ENCODE measurements around the gene DPP9. TPM values are rescaled to one million over a fixed set of nuclear protein-coding genes. Genes with fewer than 3 reads are reported as not detected.
"Not testable (repeated sequence)": the region's sequence is repeated elsewhere in the genome, so short reads cannot be mapped to it uniquely, and the experiment has no call there.

Gene DPP9
- total and polyA plus RNA-seq, 2 of the 4 experiments (the other 2 are of a cell fraction): 12.4 to 33.0 TPM

GRCh38 chr19:4745175-4745574 lies 21.5 kb upstream of the DPP9 start:
- H2AFZ ChIP-seq (replicated peaks; ENCODE audit: low read length, poor library complexity); H3K56ac ChIP-seq (ENCODE audit: extremely low read depth, insufficient read depth, low read length); H3K79me1 ChIP-seq (ENCODE audit: low read depth in 1 of 2, low read length in 2 of 2); H3K18ac ChIP-seq (ENCODE audit: low read depth, low read length); H3K9ac ChIP-seq (ENCODE audit: low read depth, low read length); H2AK9ac ChIP-seq (replicated peaks; ENCODE audit: low read depth, low read length, poor library complexity); H3K4me1 ChIP-seq (ENCODE audit: control insufficient read depth, insufficient read depth, low read length); H3K4ac ChIP-seq (ENCODE audit: low read depth, low read length); H4K8ac ChIP-seq (ENCODE audit: low read depth in 2 of 2, low read length in 2 of 2); H3K4me2 ChIP-seq (ENCODE audit: low read depth, low read length); intact Hi-C loops (cut with micrococcal nuclease); H3K23ac ChIP-seq (ENCODE audit: low read depth, low read length); H2BK120ac ChIP-seq (ENCODE audit: low read depth, low read length); H2BK5ac ChIP-seq (ENCODE audit: low read depth, low read length, poor library complexity, severe bottlenecking); H3K36me3 ChIP-seq (ENCODE audit: control insufficient read depth, insufficient read depth, low read length); CTCF ChIA-PET; H3K27ac ChIP-seq (ENCODE audit: insufficient read depth, low read length); H3K4me3 ChIP-seq (ENCODE audit: insufficient read depth, low read depth, low read length); H2BK20ac ChIP-seq (ENCODE audit: low read depth, low read length); in situ Hi-C loops (cut with MboI; ENCODE audit: low sequenced_read_pairs); H4K91ac ChIP-seq (ENCODE audit: insufficient read depth, low read depth, low read length); DNase-seq; H3K14ac ChIP-seq (replicated peaks; ENCODE audit: low read depth, low read length); H3K9me3 ChIP-seq (ENCODE audit: control insufficient read depth, insufficient read depth, low read length); ATAC-seq (ENCODE audit: low read depth); dilution Hi-C loops (cut with HindIII; ENCODE audit: low sequenced_read_pairs, unreplicated experiment); H4K5ac ChIP-seq (ENCODE audit: low read depth, low read length); H2BK15ac ChIP-seq (ENCODE audit: low read depth, low read length); H4K20me1 ChIP-seq (ENCODE audit: insufficient read depth, low read length); H2AK5ac ChIP-seq (ENCODE audit: low read depth, low read length); BruUV-seq (replicated peaks); POLR2A ChIA-PET (ENCODE audit: unreplicated experiment); H3K9me1 ChIP-seq (ENCODE audit: insufficient read depth, low read length): not testable (repeated sequence)
- H3K27me3 ChIP-seq (ENCODE audit: control insufficient read depth, insufficient read depth, low read length): peaks cover 13% of the 10 kb centered on the region
- WGBS, 2 experiments (ENCODE audit: extremely low coverage in 2 of 2, insufficient read length in 1 of 2): no CpG with 5 or more reads among the region's 10 CpGs

Measured in IMR-90 (cell line).